GM10248 (cell line): ENCODE results near the gene DUSP9.
"Not testable (repeated sequence)": the region's sequence is repeated elsewhere in the genome, so short reads cannot be mapped to it uniquely, and the experiment has no call there.

Source experiments
- CTCF ChIA-PET: fragments of 300-600 bp; sonication (Branson Sonifier 250); formaldehyde crosslinking; extraction: SDS; loops from one replicate; lab custom pipeline; 2021; ENCODE audit warnings: antibody characterized with exemption; lab: Yijun Ruan, JAX
- POLR2A ChIA-PET: fragments of 350-650 bp; sonication (Branson Sonifier 250); formaldehyde crosslinking; extraction: SDS; loops from one replicate; lab custom pipeline; 2020; ENCODE audit warnings: antibody characterized with exemption; lab: Yijun Ruan, JAX
- DNase-seq: peaks from one replicate; pipeline ENCODE4 v3.0.0; 2012; ENCODE audit errors: extremely low spot score
- TF ChIP-seq, protein P1 (sequence below): IDR thresholded peaks from 2 replicates; pipeline ENCODE4 v1.5.1; 2012; ENCODE audit warnings: mild to moderate bottlenecking, low read depth; ENCODE audit errors: extremely low read depth, missing control alignments, control extremely low read depth

DUSP9 gene

DNA sequence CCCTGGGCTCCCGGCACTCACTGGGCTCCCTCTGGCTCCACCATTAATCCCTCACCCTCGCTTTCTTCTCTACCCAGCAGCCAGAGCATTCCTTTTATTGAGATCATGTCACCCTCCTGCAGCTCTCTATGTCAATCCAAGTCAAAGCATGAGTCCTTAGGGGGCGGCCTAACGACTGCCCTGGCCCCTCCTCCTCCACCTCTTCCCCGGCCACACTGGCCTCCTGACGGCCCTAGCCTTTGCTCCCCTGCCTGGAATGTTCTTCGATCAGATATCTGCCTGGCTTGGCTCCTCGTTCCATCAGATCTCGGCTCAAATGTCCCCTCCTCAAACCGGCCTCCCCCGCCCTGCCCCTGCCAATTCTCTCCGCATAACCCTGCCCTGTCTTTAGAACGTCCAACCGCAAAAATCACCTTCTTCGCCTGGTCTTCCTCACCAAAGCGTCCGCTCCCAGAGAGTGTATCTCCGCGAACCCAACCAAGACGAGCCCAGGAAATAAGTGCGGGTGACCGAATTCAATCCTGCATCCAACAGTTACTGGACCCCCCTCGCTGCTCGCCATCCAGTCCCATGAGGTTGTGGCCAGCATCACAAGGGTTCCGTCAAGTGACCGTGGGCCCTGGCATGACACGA is 27.3 kb downstream of the DUSP9 start:
- CTCF ChIA-PET, result no interaction called here
- TF ChIP-seq, protein P1, sequence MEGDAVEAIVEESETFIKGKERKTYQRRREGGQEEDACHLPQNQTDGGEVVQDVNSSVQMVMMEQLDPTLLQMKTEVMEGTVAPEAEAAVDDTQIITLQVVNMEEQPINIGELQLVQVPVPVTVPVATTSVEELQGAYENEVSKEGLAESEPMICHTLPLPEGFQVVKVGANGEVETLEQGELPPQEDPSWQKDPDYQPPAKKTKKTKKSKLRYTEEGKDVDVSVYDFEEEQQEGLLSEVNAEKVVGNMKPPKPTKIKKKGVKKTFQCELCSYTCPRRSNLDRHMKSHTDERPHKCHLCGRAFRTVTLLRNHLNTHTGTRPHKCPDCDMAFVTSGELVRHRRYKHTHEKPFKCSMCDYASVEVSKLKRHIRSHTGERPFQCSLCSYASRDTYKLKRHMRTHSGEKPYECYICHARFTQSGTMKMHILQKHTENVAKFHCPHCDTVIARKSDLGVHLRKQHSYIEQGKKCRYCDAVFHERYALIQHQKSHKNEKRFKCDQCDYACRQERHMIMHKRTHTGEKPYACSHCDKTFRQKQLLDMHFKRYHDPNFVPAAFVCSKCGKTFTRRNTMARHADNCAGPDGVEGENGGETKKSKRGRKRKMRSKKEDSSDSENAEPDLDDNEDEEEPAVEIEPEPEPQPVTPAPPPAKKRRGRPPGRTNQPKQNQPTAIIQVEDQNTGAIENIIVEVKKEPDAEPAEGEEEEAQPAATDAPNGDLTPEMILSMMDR, result no peak
- POLR2A ChIA-PET, result no interaction called here

DNA sequence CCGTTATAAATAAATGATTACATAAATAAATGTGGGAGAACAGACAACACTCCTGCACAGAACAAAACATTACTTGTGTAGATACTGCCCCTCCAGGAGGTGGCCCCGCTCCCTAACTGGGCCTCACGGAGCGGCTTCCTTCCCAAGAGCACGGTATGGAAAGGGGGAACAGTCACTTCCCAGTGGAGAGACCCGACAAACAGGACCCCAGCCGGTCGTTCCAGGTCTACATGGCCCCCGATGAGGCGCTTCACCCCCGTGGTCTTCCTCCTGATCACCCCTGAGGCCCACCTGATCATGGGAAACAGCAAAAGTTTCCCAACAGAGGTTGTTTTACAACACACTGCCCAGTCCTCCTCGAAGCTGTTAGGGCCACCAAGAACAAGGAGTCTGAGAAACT is 34.2 kb downstream of the DUSP9 start:
- no peak for DNase-seq
- CTCF ChIA-PET, result interaction anchor here (1.4 kb wide), 2 partner anchors 13 to 14 kb away, joined by 3 to 4 read pairs; no protein-coding TSS in a partner anchor
- POLR2A ChIA-PET, result no interaction called here

More for the DNA sequence above, 27.3 kb downstream of the DUSP9 start:
- DNase-seq, result no peak

DNA sequence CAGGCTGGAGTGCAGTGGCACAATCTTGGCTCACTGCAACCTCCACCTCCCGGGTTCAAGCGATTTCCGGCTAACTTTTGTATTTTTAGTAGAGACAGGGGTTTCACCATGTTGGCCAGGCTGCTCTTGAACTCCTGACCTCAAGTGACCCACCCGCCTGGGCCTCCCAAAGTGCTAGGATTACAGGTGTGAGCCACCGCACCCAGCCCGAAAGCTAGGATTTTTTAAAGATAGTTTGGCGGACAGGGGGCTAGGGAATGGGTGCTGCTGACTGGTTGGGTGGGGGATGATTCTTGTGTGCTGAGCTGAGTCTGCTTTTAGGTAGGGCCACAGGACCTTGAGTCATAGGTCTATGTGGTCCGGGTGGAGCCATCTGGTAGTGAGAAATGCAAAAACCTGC is 36.5 kb downstream of the DUSP9 start:
- CTCF ChIA-PET, result interaction anchor here (1.3 to 2.7 kb wide), 3 partner anchors 13 to 24 kb away, joined by 3 to 16 read pairs (median 4); no protein-coding TSS in a partner anchor
- DNase-seq, POLR2A ChIA-PET: not testable (repeated sequence)

More for the DNA sequence above, 34.2 kb downstream of the DUSP9 start:
- TF ChIP-seq, protein P1, result no peak

DNA sequence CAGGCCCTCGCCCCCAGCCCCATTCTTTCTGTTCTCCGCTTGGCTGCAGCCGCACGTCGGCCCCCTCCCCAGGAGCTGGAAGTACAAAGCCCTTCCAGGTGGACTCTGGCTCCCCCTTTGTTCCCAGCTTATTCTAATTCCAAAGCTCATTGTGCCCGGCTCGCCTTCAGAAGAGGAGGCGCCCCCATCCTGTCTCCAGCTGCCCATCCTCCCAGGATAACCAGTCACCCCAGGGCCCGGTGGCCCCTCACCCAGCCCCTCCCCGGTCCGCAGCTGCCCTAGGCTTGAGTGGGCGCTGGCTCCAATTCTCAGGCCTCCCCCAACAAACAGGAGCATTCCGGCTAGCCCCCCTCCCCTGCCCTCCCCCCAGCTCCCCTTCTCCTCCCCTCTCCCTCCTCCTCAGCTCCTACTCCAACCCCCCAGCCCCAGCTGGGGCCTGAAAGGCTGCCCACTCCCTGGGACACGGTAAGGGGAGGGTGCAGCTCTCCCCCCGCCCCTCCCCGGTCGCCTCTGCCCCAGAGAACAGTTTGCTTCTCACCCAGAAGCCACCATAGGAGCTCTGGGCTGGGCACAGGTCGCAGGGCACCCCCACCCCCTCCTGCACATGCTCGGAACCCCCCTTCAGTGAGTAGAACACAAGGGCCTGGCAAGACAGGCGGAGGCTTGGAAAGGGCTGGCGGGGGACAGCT is 37.6 kb downstream of the DUSP9 start:
- POLR2A ChIA-PET, result no interaction called here
- DNase-seq, result no peak
- CTCF ChIA-PET, result interaction anchor here (0.9 to 2.7 kb wide), 6 partner anchors 12 to 268 kb away, joined by 3 to 16 read pairs (median 3); no protein-coding TSS in a partner anchor
- TF ChIP-seq, protein P1, result no peak

DNA sequence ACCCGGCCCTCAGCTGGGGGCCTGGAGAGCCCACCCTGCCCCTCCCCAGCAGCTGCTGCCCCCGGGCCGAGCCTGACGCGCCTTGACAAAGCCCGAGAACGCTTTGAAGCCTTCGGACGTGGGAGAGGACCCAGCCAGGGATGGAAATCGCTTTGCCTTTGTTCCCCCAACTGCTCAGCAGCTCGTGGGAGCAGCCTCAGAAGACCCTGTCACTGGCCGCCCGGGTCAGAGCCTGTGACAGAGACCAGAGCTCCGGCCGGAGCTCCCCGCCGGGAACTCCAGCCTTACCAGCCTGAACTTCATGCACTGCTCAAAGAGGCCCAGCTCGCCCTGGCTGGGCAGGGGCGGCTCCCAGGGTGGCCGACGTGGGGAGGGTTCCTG is 38.1 kb downstream of the DUSP9 start:
- CTCF ChIA-PET, result interaction anchor here (1.1 to 2.7 kb wide), 4 partner anchors 18 to 268 kb away, joined by 3 to 16 read pairs (median 4); no protein-coding TSS in a partner anchor
- POLR2A ChIA-PET, result no interaction called here
- TF ChIP-seq, protein P1, result no peak
- no peak for DNase-seq

DNA sequence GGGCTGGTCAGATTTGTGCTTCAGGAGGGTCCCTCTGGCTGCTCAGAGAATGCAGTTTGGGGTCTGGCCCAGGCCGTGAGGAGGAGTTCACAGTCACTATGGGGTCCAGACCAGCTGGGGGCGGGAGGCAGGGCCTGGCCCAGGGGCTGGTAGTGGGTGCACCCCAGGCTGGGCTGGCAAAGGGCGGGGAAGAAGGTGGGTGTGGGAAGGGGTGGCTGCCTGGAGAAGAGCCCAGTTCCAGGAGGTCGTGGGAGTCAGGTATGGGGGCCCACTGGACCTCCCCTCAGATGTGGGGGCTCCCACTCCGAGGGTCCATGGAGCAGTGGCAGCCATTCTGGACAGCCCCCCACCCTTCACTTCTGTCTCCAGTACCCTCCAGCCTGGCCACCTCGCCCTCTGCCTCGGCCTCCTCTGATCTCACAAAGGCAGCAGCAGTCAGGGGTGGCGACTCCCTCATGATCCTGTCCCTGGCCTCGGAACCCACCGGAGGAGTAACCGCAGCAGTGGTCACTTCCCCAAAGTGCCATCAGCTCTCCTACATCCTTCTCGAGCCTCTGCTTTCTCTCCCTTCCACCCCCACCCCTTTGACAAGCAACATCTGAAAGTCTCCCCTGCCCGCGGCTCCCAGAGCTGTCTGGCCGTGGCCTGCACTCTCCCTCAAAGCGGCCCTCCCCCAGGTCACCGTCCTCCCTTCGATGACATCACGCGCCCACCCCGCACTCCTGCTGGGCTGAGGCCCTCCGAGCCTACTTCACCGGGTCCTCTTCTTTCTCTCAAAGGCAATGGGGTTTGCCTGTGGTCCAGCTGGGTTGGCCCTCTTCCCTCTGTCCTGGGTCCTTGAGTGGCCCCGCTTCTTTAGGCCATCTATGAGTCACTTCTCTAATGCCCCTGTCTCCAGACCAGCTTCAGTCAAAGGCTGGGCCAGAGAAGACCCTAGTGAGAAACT is 39.0 kb downstream of the DUSP9 start:
- TF ChIP-seq, protein P1, result no peak
- ChIA-PET CTCF (interaction anchor here (0.7 to 2.7 kb wide), 5 partner anchors 15 to 28 kb away, joined by 3 to 16 read pairs (median 5); no protein-coding TSS in a partner anchor), POLR2A (no interaction called here)
- no peak for DNase-seq
